GM12891 (cell line): ENCODE measurements around the gene ATE1.

ENCODE experiments used
- POLR2A ChIP-seq: IDR thresholded peaks from 2 replicates; pipeline ENCODE4 v1.6.1; 2011; ENCODE audit warnings: low read depth, low read length, control low read depth
- TAF1 ChIP-seq: IDR thresholded peaks from 2 replicates; pipeline ENCODE4 v1.6.1; 2011; ENCODE audit warnings: low read depth, low read length, control low read depth

- TF ChIP-seq TAF1 = no peak
- TF ChIP-seq POLR2A = no peak
Measured at GRCh38 chr10:121845044-121845784, 82.6 kb downstream of the ATE1 start.
